ENCODE results near the gene NEDD4L.
"Not testable (repeated sequence)": the region's sequence is repeated elsewhere in the genome, so short reads cannot be mapped to it uniquely, and the experiment has no call there.

Gene NEDD4L

DNA sequence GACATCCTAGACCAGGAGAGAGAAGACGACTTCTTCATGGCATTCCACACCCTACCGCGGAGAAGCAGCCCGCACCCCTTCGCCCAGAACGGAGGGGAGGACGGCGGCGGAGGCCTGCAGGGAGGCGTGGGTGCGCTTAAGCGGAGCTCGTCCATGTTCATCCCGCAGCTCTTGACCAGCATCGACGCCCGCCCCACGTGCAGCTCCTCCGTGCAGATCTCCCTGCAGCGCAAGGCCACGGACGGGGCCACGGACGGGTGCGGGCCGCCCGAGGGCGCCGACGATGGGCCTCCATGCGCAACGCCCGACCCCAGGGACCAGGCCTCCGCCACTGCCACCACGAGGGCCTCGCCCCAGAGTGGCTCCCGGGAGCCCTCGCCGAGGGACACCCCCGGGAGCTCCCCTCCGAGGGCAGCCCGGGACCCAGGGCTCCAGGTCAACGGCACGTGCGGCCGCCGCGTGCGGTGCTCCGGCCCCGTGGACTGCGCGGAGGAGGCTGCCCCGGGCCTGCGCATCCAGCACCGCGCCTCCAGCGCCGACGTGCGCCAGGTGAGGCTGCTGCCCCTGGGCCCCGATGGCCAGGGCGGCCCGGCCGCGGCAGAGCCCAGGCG is 211.8 kb downstream of the NEDD4L start:
- Histone ChIP-seq H3K4me1 (ENCODE audit: insufficient read depth, low read length) (peaks cover 40% of the 10 kb centered on the region), H3K36me3 (ENCODE audit: insufficient read depth, low read depth, low read length) (no peaks in the 10 kb centered on the region; the same call in 1 of the 2 replicates), H3K27me3 (ENCODE audit: insufficient read depth, low read length) (no peaks in the 10 kb centered on the region), H3K4me3 (ENCODE audit: low read length) (no peak overlapping the region; the same call in 1 of the 2 replicates), H3K27ac (ENCODE audit: low read length) (no peak overlapping the region), H3K9me3 (ENCODE audit: insufficient read depth, low read depth, low read length) (no peaks in the 10 kb centered on the region), H3K9ac (ENCODE audit: low read depth, low read length) (no peak overlapping the region)

- no peak overlapping the region for H3K4me3 ChIP-seq (ENCODE audit: low read length)
- H3K9ac ChIP-seq (ENCODE audit: low read depth, low read length) = no peak overlapping the region
- H3K4me1 ChIP-seq (ENCODE audit: insufficient read depth, low read length) = peaks cover 40% of the 10 kb centered on the region
- no peaks in the 10 kb centered on the region; the same call in 1 of the 2 replicates for H3K36me3 ChIP-seq (ENCODE audit: insufficient read depth, low read depth, low read length)
- H3K9me3 ChIP-seq (ENCODE audit: insufficient read depth, low read depth, low read length) = no peaks in the 10 kb centered on the region
- no peak overlapping the region for H3K27ac ChIP-seq (ENCODE audit: low read length)
- H3K27me3 ChIP-seq (ENCODE audit: insufficient read depth, low read length) = no peaks in the 10 kb centered on the region
These were observed 212.5 kb downstream of the NEDD4L start for GRCh38 chr18:58256316-58257080.

GRCh38 chr18:58257461-58257860 is 213.4 kb downstream of the NEDD4L start:
- peaks cover 34% of the 10 kb centered on the region for H3K4me1 ChIP-seq (ENCODE audit: insufficient read depth, low read length)
- H3K9me3 ChIP-seq (ENCODE audit: insufficient read depth, low read depth, low read length) = no peaks in the 10 kb centered on the region
- H3K36me3 ChIP-seq (ENCODE audit: insufficient read depth, low read depth, low read length) = no peaks in the 10 kb centered on the region; the same call in 1 of the 2 replicates
- no peak overlapping the region for H3K27ac ChIP-seq (ENCODE audit: low read length)
- H3K4me3 ChIP-seq (ENCODE audit: low read length) = no peak overlapping the region
- H3K9ac ChIP-seq (ENCODE audit: low read depth, low read length) = no peak overlapping the region
- H3K27me3 ChIP-seq (ENCODE audit: insufficient read depth, low read length) = no peaks in the 10 kb centered on the region

- Histone ChIP-seq H3K27ac (ENCODE audit: low read length) (no peak overlapping the region), H3K36me3 (ENCODE audit: insufficient read depth, low read depth, low read length) (no peaks in the 10 kb centered on the region; the same call in 1 of the 2 replicates), H3K9ac (ENCODE audit: low read depth, low read length) (no peak overlapping the region), H3K27me3 (ENCODE audit: insufficient read depth, low read length) (no peaks in the 10 kb centered on the region), H3K4me1 (ENCODE audit: insufficient read depth, low read length) (peaks cover 46% of the 10 kb centered on the region), H3K9me3 (ENCODE audit: insufficient read depth, low read depth, low read length) (no peaks in the 10 kb centered on the region), H3K4me3 (ENCODE audit: low read length) (no peak overlapping the region)
These were observed 214.8 kb downstream of the NEDD4L start for GRCh38 chr18:58258692-58259342.

DNA sequence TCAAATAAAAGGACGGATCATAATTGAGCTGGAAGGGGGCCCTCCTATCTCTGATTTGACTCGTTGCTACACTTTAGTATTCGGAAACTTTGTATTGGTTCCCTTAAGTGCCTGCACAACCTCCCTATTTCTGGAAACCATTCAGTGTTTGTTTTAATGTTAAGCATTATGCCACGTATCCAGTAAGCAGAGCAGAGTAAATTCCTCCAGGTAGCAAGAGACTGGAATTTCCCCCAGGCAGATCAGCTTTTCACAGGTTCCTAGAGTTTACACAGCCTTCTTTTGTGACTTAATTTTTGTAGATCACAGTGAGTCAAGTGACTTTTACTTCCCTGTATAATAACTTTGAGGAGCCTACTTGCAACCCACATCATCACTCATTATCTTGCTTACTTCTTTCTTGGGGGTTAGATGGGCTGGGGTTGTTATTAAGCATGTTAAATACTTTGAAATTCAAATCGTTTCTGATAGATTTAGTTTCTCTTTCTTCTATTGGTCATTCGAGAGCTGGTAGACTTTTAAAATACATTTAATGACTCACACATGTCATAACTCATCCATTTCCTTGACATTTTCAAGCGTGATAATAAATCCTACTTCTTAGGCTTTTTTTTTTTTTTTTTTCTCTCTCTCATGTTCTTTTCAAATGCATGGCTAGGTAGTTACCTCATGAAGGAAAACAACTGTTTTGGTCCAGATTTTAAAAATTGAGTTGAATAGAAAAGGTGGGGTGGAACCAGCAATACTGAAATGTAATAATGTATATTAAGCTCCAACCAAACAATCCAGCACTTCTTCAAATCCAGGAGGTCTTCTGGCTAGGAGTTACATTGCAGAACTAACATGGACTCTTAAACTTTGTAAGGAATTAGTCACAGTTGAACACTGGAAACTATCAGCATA is 219.3 kb downstream of the NEDD4L start:
- Histone ChIP-seq H3K4me1 (ENCODE audit: insufficient read depth, low read length) (peaks cover 32% of the 10 kb centered on the region), H3K9me3 (ENCODE audit: insufficient read depth, low read depth, low read length) (no peaks in the 10 kb centered on the region), H3K27me3 (ENCODE audit: insufficient read depth, low read length) (no peaks in the 10 kb centered on the region), H3K4me3 (ENCODE audit: low read length) (no peak overlapping the region), H3K9ac (ENCODE audit: low read depth, low read length) (peak overlapping the region; percentile 11; the same call in 1 of the 2 replicates), H3K27ac (ENCODE audit: low read length) (peak overlapping the region; percentile 22), H3K36me3 (ENCODE audit: insufficient read depth, low read depth, low read length) (no peaks in the 10 kb centered on the region)

DNA sequence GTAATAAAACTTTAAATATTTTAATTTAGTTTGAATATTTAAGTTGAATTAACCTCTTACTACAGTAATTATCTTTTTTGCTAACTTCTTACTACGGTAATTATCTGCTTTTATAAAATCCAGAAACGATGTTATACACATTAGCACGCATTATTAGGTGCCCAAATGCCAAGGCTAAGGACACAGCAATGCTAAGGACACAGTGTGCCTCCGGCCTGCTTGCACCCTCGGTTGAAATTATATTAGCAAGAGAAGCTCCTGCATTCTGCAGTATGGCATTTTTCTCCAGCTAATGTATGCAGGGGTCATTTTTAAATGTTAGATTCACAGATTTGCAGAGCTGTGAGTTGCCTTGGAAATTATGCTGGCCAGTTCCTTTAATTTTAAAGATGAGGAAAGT is 220.0 kb downstream of the NEDD4L start:
- H3K9ac ChIP-seq (ENCODE audit: low read depth, low read length) = no peak overlapping the region
- H3K36me3 ChIP-seq (ENCODE audit: insufficient read depth, low read depth, low read length) = no peaks in the 10 kb centered on the region
- H3K27ac ChIP-seq (ENCODE audit: low read length) = no peak overlapping the region
- H3K27me3 ChIP-seq (ENCODE audit: insufficient read depth, low read length) = no peaks in the 10 kb centered on the region
- H3K4me1 ChIP-seq (ENCODE audit: insufficient read depth, low read length) = peaks cover 28% of the 10 kb centered on the region
- H3K9me3 ChIP-seq (ENCODE audit: insufficient read depth, low read depth, low read length) = no peaks in the 10 kb centered on the region
- no peak overlapping the region for H3K4me3 ChIP-seq (ENCODE audit: low read length)

DNA sequence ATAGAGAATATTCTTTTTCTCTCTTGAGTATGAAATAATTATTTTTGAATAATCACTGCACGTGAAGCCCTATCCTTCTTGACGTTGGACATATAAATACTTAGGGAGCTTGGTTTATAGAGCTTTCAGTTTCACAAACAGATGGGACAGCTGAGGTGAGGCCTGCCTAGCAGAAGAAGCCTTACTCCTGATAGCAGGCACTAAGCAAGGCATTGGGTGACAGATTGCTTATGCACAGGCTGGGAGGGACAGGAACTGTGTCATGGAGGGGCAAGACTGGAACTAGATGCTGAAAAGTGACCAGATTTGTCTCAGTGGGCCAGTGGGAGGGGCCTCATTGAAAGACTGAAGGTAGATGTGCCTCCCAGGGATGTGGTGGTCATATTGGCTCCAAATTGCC is 220.8 kb downstream of the NEDD4L start:
- no peaks in the 10 kb centered on the region for H3K27me3 ChIP-seq (ENCODE audit: insufficient read depth, low read length)
- no peaks in the 10 kb centered on the region for H3K9me3 ChIP-seq (ENCODE audit: insufficient read depth, low read depth, low read length)
- no peak overlapping the region for H3K27ac ChIP-seq (ENCODE audit: low read length)
- no peaks in the 10 kb centered on the region for H3K36me3 ChIP-seq (ENCODE audit: insufficient read depth, low read depth, low read length)
- H3K4me3 ChIP-seq (ENCODE audit: low read length) = no peak overlapping the region
- peaks cover 28% of the 10 kb centered on the region for H3K4me1 ChIP-seq (ENCODE audit: insufficient read depth, low read length)
- no peak overlapping the region for H3K9ac ChIP-seq (ENCODE audit: low read depth, low read length)

DNA sequence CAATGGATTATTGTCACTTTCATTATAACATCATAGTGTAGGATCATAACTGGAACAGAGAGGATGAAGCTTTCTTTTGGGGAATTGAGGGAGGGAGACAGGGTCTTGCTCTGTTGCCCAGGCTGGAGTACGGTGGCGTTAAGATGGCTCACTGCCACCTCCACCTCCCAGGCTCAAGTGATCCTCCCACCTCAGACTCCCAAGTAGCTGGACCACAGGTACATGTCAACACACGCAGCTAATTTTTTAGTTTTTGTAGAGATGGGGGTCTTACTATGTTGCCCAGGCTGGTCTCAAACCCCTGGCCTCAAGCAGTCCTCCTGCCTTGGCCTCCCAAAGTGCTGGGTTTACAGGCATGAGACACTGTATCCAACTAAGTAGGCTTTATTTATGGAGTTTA is 221.5 kb downstream of the NEDD4L start:
- peaks cover 28% of the 10 kb centered on the region for H3K4me1 ChIP-seq (ENCODE audit: insufficient read depth, low read length)
- not testable (repeated sequence) for H3K9ac ChIP-seq (ENCODE audit: low read depth, low read length); H3K27ac ChIP-seq (ENCODE audit: low read length); H3K36me3 ChIP-seq (ENCODE audit: insufficient read depth, low read depth, low read length); H3K9me3 ChIP-seq (ENCODE audit: insufficient read depth, low read depth, low read length); H3K4me3 ChIP-seq (ENCODE audit: low read length); H3K27me3 ChIP-seq (ENCODE audit: insufficient read depth, low read length)

GRCh38 chr18:58266291-58266690 is 222.3 kb downstream of the NEDD4L start:
- H3K9ac ChIP-seq (ENCODE audit: low read depth, low read length) = no peak overlapping the region
- no peaks in the 10 kb centered on the region for H3K27me3 ChIP-seq (ENCODE audit: insufficient read depth, low read length)
- H3K4me3 ChIP-seq (ENCODE audit: low read length) = no peak overlapping the region
- no peak overlapping the region for H3K27ac ChIP-seq (ENCODE audit: low read length)
- H3K4me1 ChIP-seq (ENCODE audit: insufficient read depth, low read length) = peaks cover 28% of the 10 kb centered on the region
- H3K36me3 ChIP-seq (ENCODE audit: insufficient read depth, low read depth, low read length) = no peaks in the 10 kb centered on the region
- no peaks in the 10 kb centered on the region for H3K9me3 ChIP-seq (ENCODE audit: insufficient read depth, low read depth, low read length)

- Histone ChIP-seq H3K9me3 (ENCODE audit: insufficient read depth, low read depth, low read length) (no peaks in the 10 kb centered on the region), H3K27me3 (ENCODE audit: insufficient read depth, low read length) (no peaks in the 10 kb centered on the region), H3K36me3 (ENCODE audit: insufficient read depth, low read depth, low read length) (no peaks in the 10 kb centered on the region), H3K4me3 (ENCODE audit: low read length) (no peak overlapping the region), H3K4me1 (ENCODE audit: insufficient read depth, low read length) (peaks cover 30% of the 10 kb centered on the region), H3K9ac (ENCODE audit: low read depth, low read length) (no peak overlapping the region), H3K27ac (ENCODE audit: low read length) (no peak overlapping the region)
These were observed 223.5 kb downstream of the NEDD4L start for GRCh38 chr18:58267493-58267892.

DNA sequence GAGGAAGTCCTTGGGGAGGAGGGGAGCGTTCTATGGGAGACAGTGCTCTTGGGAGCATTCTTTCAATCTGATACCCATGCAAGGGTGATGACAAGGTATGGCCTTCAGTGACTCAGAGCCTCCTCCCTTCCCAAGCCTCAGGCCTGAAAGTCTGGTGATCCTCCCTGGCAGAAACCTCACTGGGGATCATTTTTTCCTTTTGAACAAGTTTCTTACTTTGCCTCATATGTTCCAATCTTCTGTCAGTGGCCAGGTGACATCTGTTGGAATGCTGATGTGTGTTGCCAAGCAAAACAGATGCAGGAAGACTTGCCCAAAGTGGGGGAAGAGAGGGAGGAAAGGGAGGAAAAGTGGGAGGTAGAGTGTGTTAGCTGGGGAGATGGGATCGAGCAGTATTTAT is 224.8 kb downstream of the NEDD4L start:
- H3K27me3 ChIP-seq (ENCODE audit: insufficient read depth, low read length) = no peaks in the 10 kb centered on the region
- peaks cover 24% of the 10 kb centered on the region for H3K4me1 ChIP-seq (ENCODE audit: insufficient read depth, low read length)
- H3K9me3 ChIP-seq (ENCODE audit: insufficient read depth, low read depth, low read length) = no peaks in the 10 kb centered on the region
- H3K27ac ChIP-seq (ENCODE audit: low read length) = no peak overlapping the region
- no peaks in the 10 kb centered on the region for H3K36me3 ChIP-seq (ENCODE audit: insufficient read depth, low read depth, low read length)
- H3K4me3 ChIP-seq (ENCODE audit: low read length) = no peak overlapping the region
- H3K9ac ChIP-seq (ENCODE audit: low read depth, low read length) = no peak overlapping the region
